H9 (cell line): ENCODE data around the gene NDUFV1. TPM values are rescaled to one million over a fixed set of nuclear protein-coding genes. Genes with fewer than 3 reads are reported as not detected.

Experiments used
- DNase-seq: peaks from one replicate; pipeline ENCODE4 v3.0.0-alpha.2; 2017
- H2AFZ ChIP-seq: one replicate; pipeline ENCODE4 v1.6.1; 2013; ENCODE audit warnings: mild to moderate bottlenecking, low read length, control low read depth, moderate library complexity
- H2AK5ac ChIP-seq: 2 replicates; pipeline ENCODE4 v1.6.1; 2013; ENCODE audit warnings: low read length, control low read depth, mixed read lengths; ENCODE audit not compliant: insufficient read length
- H2BK120ac ChIP-seq: one replicate; pipeline ENCODE4 v1.6.1; 2013; ENCODE audit warnings: low read depth, mild to moderate bottlenecking, low read length, control low read depth, inconsistent platforms; ENCODE audit not compliant: poor library complexity, severe bottlenecking
- H2BK12ac ChIP-seq: 2 replicates; pipeline ENCODE4 v1.6.1; 2013; ENCODE audit warnings: low read length, control low read depth, mixed read lengths, low read depth; ENCODE audit not compliant: insufficient read length
- H2BK15ac ChIP-seq: 2 replicates; pipeline ENCODE4 v1.6.1; 2013; ENCODE audit warnings: low read depth, low read length, control low read depth
- H2BK20ac ChIP-seq: one replicate; pipeline ENCODE4 v1.6.1; 2013; ENCODE audit warnings: low read depth, mild to moderate bottlenecking, low read length, control low read depth, inconsistent platforms; ENCODE audit not compliant: poor library complexity, severe bottlenecking
- H2BK5ac ChIP-seq: 2 replicates; pipeline ENCODE4 v1.6.1; 2013; ENCODE audit warnings: low read length, control low read depth, mixed read lengths; ENCODE audit not compliant: insufficient read length
- H3K14ac ChIP-seq: 2 replicates; pipeline ENCODE4 v1.6.1; 2013; ENCODE audit warnings: low read length, control low read depth; ENCODE audit not compliant: insufficient read depth
- H3K18ac ChIP-seq: 2 replicates; pipeline ENCODE4 v1.6.1; 2013; ENCODE audit warnings: low read depth, mild to moderate bottlenecking, mixed read lengths, low read length, control low read depth; ENCODE audit not compliant: insufficient read length
- H3K23ac ChIP-seq: 2 replicates; pipeline ENCODE4 v1.6.1; 2013; ENCODE audit warnings: low read length, control low read depth, mixed read lengths, low read depth; ENCODE audit not compliant: insufficient read length
- H3K23me2 ChIP-seq: 2 replicates; pipeline ENCODE4 v1.6.1; 2013; ENCODE audit warnings: low read depth, mild to moderate bottlenecking, mixed read lengths, low read length, control low read depth; ENCODE audit not compliant: insufficient read length, poor library complexity, severe bottlenecking
- H3K27ac ChIP-seq: 2 replicates; pipeline ENCODE4 v1.5.1; 2013; ENCODE audit warnings: low read length, control low read depth, mixed read lengths, low read depth; ENCODE audit not compliant: insufficient read length
- H3K27me3 ChIP-seq: 2 replicates; pipeline ENCODE4 v1.6.1; 2013; ENCODE audit warnings: low read length, control low read depth, inconsistent platforms; ENCODE audit not compliant: insufficient read depth
- H3K4ac ChIP-seq: 2 replicates; pipeline ENCODE4 v1.6.1; 2013; ENCODE audit warnings: low read depth, mild to moderate bottlenecking, control low read depth, inconsistent platforms, low read length, moderate library complexity
- H3K4me1 ChIP-seq: 2 replicates; pipeline ENCODE4 v1.6.1; 2013; ENCODE audit warnings: low read length, control low read depth, inconsistent platforms; ENCODE audit not compliant: insufficient read depth
- H3K4me2 ChIP-seq: 2 replicates; pipeline ENCODE4 v1.6.1; 2013; ENCODE audit warnings: low read length, control low read depth, mixed read lengths; ENCODE audit not compliant: insufficient read length, insufficient read depth
- H3K56ac ChIP-seq: 2 replicates; pipeline ENCODE4 v1.6.1; 2013; ENCODE audit warnings: low read depth, mild to moderate bottlenecking, mixed read lengths, low read length, control low read depth; ENCODE audit not compliant: insufficient read length
- H3K79me1 ChIP-seq: 2 replicates; pipeline ENCODE4 v1.6.1; 2013; ENCODE audit warnings: low read depth, mild to moderate bottlenecking, moderate library complexity, low read length, control low read depth, inconsistent platforms; ENCODE audit not compliant: insufficient read depth, poor library complexity, severe bottlenecking
- H3K79me2 ChIP-seq: 2 replicates; pipeline ENCODE4 v1.6.1; 2013; ENCODE audit warnings: low read length, control low read depth, inconsistent platforms; ENCODE audit not compliant: insufficient read depth
- H3K9ac ChIP-seq: 2 replicates; pipeline ENCODE4 v1.6.1; 2013; ENCODE audit warnings: low read length, control low read depth, mixed read lengths; ENCODE audit not compliant: insufficient read length; ENCODE audit errors: extremely low read depth
- H3K9me3 ChIP-seq: one replicate; pipeline ENCODE4 v1.6.1; 2013; ENCODE audit warnings: low read depth, low read length, inconsistent platforms; ENCODE audit not compliant: control insufficient read depth
- H3T11ph ChIP-seq: one replicate; pipeline ENCODE4 v1.6.1; 2013; ENCODE audit warnings: mild to moderate bottlenecking, low read length, control low read depth, inconsistent platforms
- H4K20me1 ChIP-seq: one replicate; pipeline ENCODE4 v1.6.1; 2013; ENCODE audit not compliant: control insufficient read depth, insufficient read length, insufficient read depth
- H4K5ac ChIP-seq: 2 replicates; pipeline ENCODE4 v1.6.1; 2013; ENCODE audit warnings: low read depth, mild to moderate bottlenecking, mixed read lengths, low read length, control low read depth; ENCODE audit not compliant: insufficient read length
- H4K8ac ChIP-seq: replicated peaks from 2 replicates; pipeline ENCODE4 v1.6.1; 2013; ENCODE audit warnings: low read length, control low read depth, mixed read lengths, low read depth; ENCODE audit not compliant: insufficient read length
- H4K91ac ChIP-seq: 2 replicates; pipeline ENCODE4 v1.6.1; 2013; ENCODE audit warnings: low read depth, mild to moderate bottlenecking, moderate library complexity, mixed read lengths, low read length, control low read depth; ENCODE audit not compliant: insufficient read length
- H3K27ac Mint-ChIP-seq, 3 experiments: 2 replicates in 2 of 3; 3 replicates in 1 of 3; pipeline ENCODE4 v1.8.0; 2020 to 2021; ENCODE audit warnings: mixed read lengths in 3 of 3, mild to moderate bottlenecking in 1 of 3, moderate library complexity in 1 of 3
- H3K27me3 Mint-ChIP-seq: 2 replicates; pipeline ENCODE4 v1.8.0; 2021; ENCODE audit warnings: low read depth, mild to moderate bottlenecking, moderate library complexity, mixed read lengths
- H3K36me3 Mint-ChIP-seq, 3 experiments: 2 replicates in 2 of 3; 3 replicates in 1 of 3; pipeline ENCODE4 v1.8.0; 2020 to 2021; ENCODE audit warnings: low read depth in 3 of 3, mixed read lengths in 3 of 3; ENCODE audit not compliant: insufficient read depth in 1 of 3
- H3K4me1 Mint-ChIP-seq, 2 experiments: 2 replicates each; pipeline ENCODE4 v1.8.0; 2020; ENCODE audit warnings: mixed read lengths in 2 of 2
- H3K4me3 Mint-ChIP-seq, 2 experiments: 2 replicates in 1 of 2; 3 replicates in 1 of 2; pipeline ENCODE4 v1.8.0; 2020 to 2021; ENCODE audit warnings: mild to moderate bottlenecking in 2 of 2, mixed read lengths in 2 of 2, moderate library complexity in 1 of 2
- H3K9me3 Mint-ChIP-seq, 2 experiments: 2 replicates in 1 of 2; 3 replicates in 1 of 2; pipeline ENCODE4 v1.8.0; 2020; ENCODE audit warnings: mild to moderate bottlenecking in 2 of 2, mixed read lengths in 2 of 2, moderate library complexity in 1 of 2
- WGBS: extraction: QIAGEN DNeasy Blood & Tissue Kit; methylation state at CpG from one replicate; pipeline ENCODE4 v1.1.7; 2013; ENCODE audit warnings: missing lambda C conversion rate, low lambda C conversion rate, mixed read lengths; ENCODE audit not compliant: insufficient read length; ENCODE audit errors: extremely low coverage; 5-methylcytosine and 5-hydroxymethylcytosine counted together
- total RNA-seq: library from RNA; stranded (reverse); gene quantifications from 2 replicates; pipeline ENCODE4 v1.2.1, GENCODE V29; 2021
- TF ChIP-seq, protein P1 (sequence below): fragments of 200-600 bp; sonication (generic); conservative IDR thresholded peaks from 3 replicates; pipeline ENCODE4 v1.8.0; 2021; ENCODE audit warnings: antibody characterized with exemption, mild to moderate bottlenecking

Gene NDUFV1
- total RNA-seq, 1 experiment from 2014 or later = 154 TPM

DNA sequence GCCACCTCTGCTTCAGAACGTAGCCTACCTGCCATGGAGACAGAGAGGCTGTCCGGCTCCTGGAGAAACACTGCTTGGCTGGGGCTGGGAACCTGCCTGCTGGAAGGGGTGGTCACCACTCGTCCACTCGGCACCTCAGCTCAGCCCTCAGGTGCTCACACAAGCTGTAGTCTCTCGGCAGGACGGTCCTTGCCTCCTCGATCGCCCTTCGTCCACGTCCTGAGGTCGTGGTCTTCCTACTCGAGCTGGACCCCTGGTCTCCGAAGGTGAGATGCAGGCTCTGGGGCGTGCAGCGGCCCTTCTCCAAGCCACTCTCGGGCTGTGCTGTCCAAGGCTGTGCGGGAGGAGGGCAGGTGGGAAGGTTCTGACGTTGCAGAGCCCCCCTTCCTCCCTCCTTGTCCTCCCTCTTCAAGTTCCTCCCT is 32.7 kb downstream of the NDUFV1 start, which contains the start of gene TBX10:
Gene TBX10 (minus strand): TSS at position 326 of the 422 bp plus-strand sequence. CDS start 291 bp downstream, at position 35.
- Mint-ChIP-seq H3K36me3 (no peaks in the 10 kb centered on the region; a peak in 1 of 7 replicates), H3K4me1 (peaks cover 6 to 10% of the 10 kb centered on the region in 2 experiments; a peak in 3 of 4 replicates), H3K27me3 (peaks cover 54% of the 10 kb centered on the region), H3K4me3 (no peak within 1 kb of the TSS), H3K27ac (no peak within 1 kb of the TSS; a peak in 1 of 7 replicates), H3K9me3 (peaks cover 0 to 4% of the 10 kb centered on the region in 2 experiments; a peak in 2 of 5 replicates)
- Histone ChIP-seq H3K18ac (no peak within 1 kb of the TSS), H3T11ph (no peak within 1 kb of the TSS), H2BK15ac (no peak within 1 kb of the TSS), H3K79me1 (no peaks in the 10 kb centered on the region), H3K23me2 (no peaks in the 10 kb centered on the region), H3K14ac (no peak within 1 kb of the TSS; the same call in 1 of the 2 replicates), H2BK20ac (no peak within 1 kb of the TSS), H2AK5ac (no peak within 1 kb of the TSS), H2BK120ac (no peak within 1 kb of the TSS), H2BK12ac (no peak within 1 kb of the TSS), H2AFZ (no peak within 1 kb of the TSS), H4K20me1 (no peaks in the 10 kb centered on the region), H3K4me2 (no peak within 1 kb of the TSS), H3K23ac (no peak within 1 kb of the TSS), H4K5ac (no peak within 1 kb of the TSS), H3K27ac (no peak within 1 kb of the TSS), H3K4ac (no peak within 1 kb of the TSS), H2BK5ac (no peak within 1 kb of the TSS), H3K56ac (no peak within 1 kb of the TSS), H3K4me1 (no peaks in the 10 kb centered on the region), H3K9ac (no peak within 1 kb of the TSS), H3K27me3 (peaks cover 7% of the 10 kb centered on the region; the same call in 1 of the 2 replicates), H3K9me3 (no peaks in the 10 kb centered on the region), H4K8ac (no peak within 1 kb of the TSS), H3K79me2 (no peaks in the 10 kb centered on the region), H4K91ac (no peak within 1 kb of the TSS)
- WGBS = no CpG with 5 or more reads among the region's 18 CpGs
- TF ChIP-seq, protein P1, sequence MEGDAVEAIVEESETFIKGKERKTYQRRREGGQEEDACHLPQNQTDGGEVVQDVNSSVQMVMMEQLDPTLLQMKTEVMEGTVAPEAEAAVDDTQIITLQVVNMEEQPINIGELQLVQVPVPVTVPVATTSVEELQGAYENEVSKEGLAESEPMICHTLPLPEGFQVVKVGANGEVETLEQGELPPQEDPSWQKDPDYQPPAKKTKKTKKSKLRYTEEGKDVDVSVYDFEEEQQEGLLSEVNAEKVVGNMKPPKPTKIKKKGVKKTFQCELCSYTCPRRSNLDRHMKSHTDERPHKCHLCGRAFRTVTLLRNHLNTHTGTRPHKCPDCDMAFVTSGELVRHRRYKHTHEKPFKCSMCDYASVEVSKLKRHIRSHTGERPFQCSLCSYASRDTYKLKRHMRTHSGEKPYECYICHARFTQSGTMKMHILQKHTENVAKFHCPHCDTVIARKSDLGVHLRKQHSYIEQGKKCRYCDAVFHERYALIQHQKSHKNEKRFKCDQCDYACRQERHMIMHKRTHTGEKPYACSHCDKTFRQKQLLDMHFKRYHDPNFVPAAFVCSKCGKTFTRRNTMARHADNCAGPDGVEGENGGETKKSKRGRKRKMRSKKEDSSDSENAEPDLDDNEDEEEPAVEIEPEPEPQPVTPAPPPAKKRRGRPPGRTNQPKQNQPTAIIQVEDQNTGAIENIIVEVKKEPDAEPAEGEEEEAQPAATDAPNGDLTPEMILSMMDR = no peak
- DNase-seq = peak; percentile 28
